Measurements from ENCODE around the gene LPCAT2. TPM values are rescaled to one million over a fixed set of nuclear protein-coding genes. Genes with fewer than 3 reads are reported as not detected.

Gene LPCAT2
- total and polyA plus RNA-seq, 7 donors: 1.0 to 4.3 (median 2.1) TPM

DNA sequence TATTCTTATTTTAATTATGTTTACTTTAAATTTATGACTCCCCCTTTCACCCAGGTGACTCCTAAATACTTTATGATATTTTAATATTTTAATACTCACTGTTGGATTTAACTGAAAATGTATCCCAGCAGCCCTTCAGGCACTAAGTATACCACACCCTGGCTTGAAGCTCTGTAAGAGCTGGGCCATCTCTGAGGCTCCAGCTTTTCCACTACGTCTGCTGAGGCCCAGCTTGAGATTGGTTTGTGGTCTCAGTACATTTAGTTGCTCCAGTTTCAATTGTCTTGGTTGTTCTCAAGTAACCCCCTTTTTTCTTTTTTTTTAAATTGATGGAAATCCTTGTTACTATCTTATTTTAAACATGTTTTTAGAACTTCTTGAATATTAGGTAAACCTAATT, 30.6 kb downstream of the LPCAT2 start:
- Histone ChIP-seq H3K9me3 (no peaks in the 10 kb centered on the region), H3K27me3 (ENCODE audit: insufficient read depth in 3 of 3, low read length in 2 of 3) (no peaks in the 10 kb centered on the region), H3K4me1 (no peaks in the 10 kb centered on the region), H3K27ac (no peak overlapping the region), H3K36me3 (ENCODE audit: insufficient read depth in 1 of 2, low read depth in 1 of 2) (no peaks in the 10 kb centered on the region), H3K4me3 (no peak overlapping the region)
- intact Hi-C loops (cut with DNase I): no loop called here
- ATAC-seq (no peak), DNase-seq (no peak)
- TF ChIP-seq, protein P1, sequence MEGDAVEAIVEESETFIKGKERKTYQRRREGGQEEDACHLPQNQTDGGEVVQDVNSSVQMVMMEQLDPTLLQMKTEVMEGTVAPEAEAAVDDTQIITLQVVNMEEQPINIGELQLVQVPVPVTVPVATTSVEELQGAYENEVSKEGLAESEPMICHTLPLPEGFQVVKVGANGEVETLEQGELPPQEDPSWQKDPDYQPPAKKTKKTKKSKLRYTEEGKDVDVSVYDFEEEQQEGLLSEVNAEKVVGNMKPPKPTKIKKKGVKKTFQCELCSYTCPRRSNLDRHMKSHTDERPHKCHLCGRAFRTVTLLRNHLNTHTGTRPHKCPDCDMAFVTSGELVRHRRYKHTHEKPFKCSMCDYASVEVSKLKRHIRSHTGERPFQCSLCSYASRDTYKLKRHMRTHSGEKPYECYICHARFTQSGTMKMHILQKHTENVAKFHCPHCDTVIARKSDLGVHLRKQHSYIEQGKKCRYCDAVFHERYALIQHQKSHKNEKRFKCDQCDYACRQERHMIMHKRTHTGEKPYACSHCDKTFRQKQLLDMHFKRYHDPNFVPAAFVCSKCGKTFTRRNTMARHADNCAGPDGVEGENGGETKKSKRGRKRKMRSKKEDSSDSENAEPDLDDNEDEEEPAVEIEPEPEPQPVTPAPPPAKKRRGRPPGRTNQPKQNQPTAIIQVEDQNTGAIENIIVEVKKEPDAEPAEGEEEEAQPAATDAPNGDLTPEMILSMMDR (IDR thresholded peaks at IDR 0.05): no peak
- WGBS, 3 donors: 55 to 63% (median 62%) methylated on average over 1 of the region's 1 CpG

DNA sequence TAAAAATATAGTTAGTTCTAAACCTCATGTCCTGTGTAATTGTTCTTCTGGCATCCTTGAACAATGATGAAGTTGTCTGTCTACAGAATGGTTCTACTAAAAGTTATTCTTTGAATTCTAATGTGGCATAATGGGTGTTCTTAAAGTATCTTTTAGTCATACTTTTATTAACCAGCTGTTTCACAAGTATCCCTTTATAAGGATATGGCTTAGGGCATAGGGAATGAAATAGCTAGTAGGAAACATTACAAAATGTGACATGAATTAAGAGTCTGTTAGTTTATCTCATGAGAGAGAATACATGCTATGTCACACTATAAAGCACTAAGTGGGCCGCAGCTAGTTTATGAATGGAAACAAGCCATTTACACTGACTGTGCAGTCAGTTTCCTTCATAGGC, 31.3 kb downstream of the LPCAT2 start:
- Histone ChIP-seq H3K36me3 (ENCODE audit: insufficient read depth in 1 of 2, low read depth in 1 of 2) (no peaks in the 10 kb centered on the region), H3K4me1 (no peaks in the 10 kb centered on the region), H3K9me3 (no peaks in the 10 kb centered on the region), H3K27me3 (ENCODE audit: insufficient read depth in 3 of 3, low read length in 2 of 3) (no peaks in the 10 kb centered on the region), H3K4me3 (no peak overlapping the region), H3K27ac (no peak overlapping the region)
- 94 to 97% (median 96%) methylated on average over 1 of the region's 1 CpG for WGBS, 3 donors
- intact Hi-C loops (cut with DNase I): no loop called here
- TF ChIP-seq, protein P1 (IDR thresholded peaks at IDR 0.05): no peak
- DNase-seq (no peak), ATAC-seq (no peak)

DNA sequence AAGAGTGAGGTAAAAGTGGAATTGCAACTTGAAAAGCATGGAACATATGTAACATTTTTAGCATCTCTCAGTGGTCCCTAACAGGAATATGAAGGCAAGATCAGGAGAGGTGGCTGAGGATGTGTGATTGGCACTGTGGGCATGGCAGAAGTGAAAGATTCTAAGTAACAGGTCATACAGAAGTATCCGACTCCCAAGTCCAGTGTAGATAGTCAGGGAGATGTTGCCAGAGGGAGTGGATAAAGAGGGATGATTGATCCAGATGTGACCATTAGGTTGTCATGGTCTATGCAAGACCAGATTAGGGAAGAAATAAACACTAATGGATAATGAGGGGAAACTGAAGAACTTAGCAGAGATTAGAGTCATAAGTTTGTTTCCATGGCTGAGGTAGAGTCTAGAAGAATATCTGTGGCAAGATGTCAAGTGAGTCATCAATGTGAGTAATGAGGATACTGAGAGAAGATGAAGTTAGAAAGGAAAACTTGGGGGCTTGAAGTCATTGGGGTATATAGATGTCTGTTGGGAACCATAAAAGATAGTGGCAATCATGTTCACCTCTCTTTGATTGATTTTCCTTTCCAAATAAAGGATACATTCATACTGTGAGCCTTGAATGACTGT, 33.7 kb downstream of the LPCAT2 start:
- no peak overlapping the region for H3K27ac ChIP-seq
- H3K4me1 ChIP-seq: no peaks in the 10 kb centered on the region
- TF ChIP-seq, protein P1 (IDR thresholded peaks at IDR 0.05): no peak
- H3K27me3 ChIP-seq (ENCODE audit: insufficient read depth in 3 of 3, low read length in 2 of 3): no peaks in the 10 kb centered on the region
- peak in 1 of 4 donors; percentile 65 for ATAC-seq
- H3K4me3 ChIP-seq: no peak overlapping the region
- intact Hi-C loops (cut with DNase I): loop anchor here in 1 of 2 donors (2.0 kb wide), 1 partner anchor 80 kb away; no protein-coding TSS in a partner anchor
- H3K9me3 ChIP-seq: no peaks in the 10 kb centered on the region
- DNase-seq: no peak
- H3K36me3 ChIP-seq (ENCODE audit: insufficient read depth in 1 of 2, low read depth in 1 of 2): no peaks in the 10 kb centered on the region
- WGBS, 3 donors: 88 to 100% (median 89%) methylated on average over 1 of the region's 1 CpG

DNA sequence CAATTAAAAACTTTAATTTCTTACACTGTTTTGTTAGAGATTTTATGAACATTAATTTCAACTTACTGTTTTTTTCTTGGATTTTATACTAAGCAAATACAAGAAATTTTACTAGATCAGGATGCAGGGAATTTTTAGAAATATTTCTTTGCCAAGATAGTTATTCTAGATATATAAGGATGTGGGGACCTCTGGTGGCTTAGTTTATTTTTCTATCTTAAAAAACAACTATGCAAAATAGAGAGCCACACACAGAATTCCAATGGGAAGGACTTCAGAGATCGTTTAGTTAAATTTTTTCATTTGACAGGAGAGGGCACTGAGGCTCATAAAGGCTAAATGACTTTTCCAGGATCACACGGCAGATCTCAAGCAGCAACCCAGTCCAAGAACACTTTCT, 34.6 kb downstream of the LPCAT2 start:
- ATAC-seq (peak in 1 of 4 donors; percentile 66), DNase-seq (no peak)
- WGBS, 3 donors: 15 to 18% (median 15%) methylated on average over 2 of the region's 2 CpGs

More for the DNA sequence above, 34.6 kb downstream of the LPCAT2 start:
- H3K9me3 ChIP-seq: no peaks in the 10 kb centered on the region
- no peaks in the 10 kb centered on the region for H3K36me3 ChIP-seq (ENCODE audit: insufficient read depth in 1 of 2, low read depth in 1 of 2)
- no peaks in the 10 kb centered on the region for H3K4me1 ChIP-seq
- no peak overlapping the region for H3K27ac ChIP-seq
- intact Hi-C loops (cut with DNase I): loop anchor here in 1 of 2 donors (2.0 kb wide), 1 partner anchor 81 kb away; no protein-coding TSS in a partner anchor
- no peaks in the 10 kb centered on the region for H3K27me3 ChIP-seq (ENCODE audit: insufficient read depth in 3 of 3, low read length in 2 of 3)
- TF ChIP-seq, protein P1 (IDR thresholded peaks at IDR 0.05): peak; percentile 53
- H3K4me3 ChIP-seq: no peak overlapping the region
